Aorta (tissue), 5 donors: ENCODE results near the gene ATP13A2. TPM values are rescaled to one million over a fixed set of nuclear protein-coding genes. Genes with fewer than 3 reads are reported as not detected.
"Not testable (repeated sequence)": the region's sequence is repeated elsewhere in the genome, so short reads cannot be mapped to it uniquely, and the experiment has no call there.

Experiments used
- ATAC-seq: fragments of 200-7000 bp; cut with Tn5 transposase; one replicate; pipeline ENCODE4 v1.9.1; 2022; ENCODE audit warnings: moderate library complexity; ENCODE audit not compliant: low FRiP score
- DNase-seq, 2 donors: peaks; one replicate each; pipeline ENCODE4 v3.0.0-alpha.2; 2020
- H3K27ac ChIP-seq, 2 donors: one replicate each; pipeline ENCODE4 v1.5.1; 2013; ENCODE audit warnings: low read length in 2 of 2, mild to moderate bottlenecking in 2 of 2, moderate library complexity in 2 of 2, control low read depth in 1 of 2, inconsistent platforms in 1 of 2, low read depth in 1 of 2
- H3K27me3 ChIP-seq, 2 donors: one replicate each; pipeline ENCODE4 v1.6.1; 2013; ENCODE audit warnings: control low read depth in 1 of 2, low read length in 1 of 2, mild to moderate bottlenecking in 1 of 2, moderate library complexity in 1 of 2; ENCODE audit not compliant: insufficient read depth in 2 of 2, control insufficient read depth in 1 of 2
- H3K36me3 ChIP-seq, 2 donors: one replicate each; pipeline ENCODE4 v1.6.1; 2013; ENCODE audit warnings: control low read depth in 1 of 2, low read length in 1 of 2, mild to moderate bottlenecking in 1 of 2; ENCODE audit not compliant: insufficient read depth in 2 of 2, control insufficient read depth in 1 of 2
- H3K4me1 ChIP-seq, 2 donors: one replicate each; pipeline ENCODE4 v1.6.1; 2013; ENCODE audit warnings: low read length in 2 of 2, control low read depth in 1 of 2, mild to moderate bottlenecking in 1 of 2, moderate library complexity in 1 of 2; ENCODE audit not compliant: insufficient read depth in 2 of 2, control insufficient read depth in 1 of 2
- H3K4me3 ChIP-seq, 2 donors: one replicate each; pipeline ENCODE4 v1.5.1; 2013; ENCODE audit warnings: low read length in 2 of 2, control low read depth in 1 of 2, mild to moderate bottlenecking in 1 of 2
- H3K9me3 ChIP-seq: one replicate; pipeline ENCODE4 v1.6.1; 2013; ENCODE audit warnings: mild to moderate bottlenecking, low read length; ENCODE audit not compliant: control insufficient read depth
- WGBS, 2 donors: extraction: QIAGEN DNeasy Blood & Tissue Kit; methylation state at CpG; one replicate each; pipeline ENCODE4 v1.1.7; 2013; 5-methylcytosine and 5-hydroxymethylcytosine counted together
- intact Hi-C, 2 donors: fragments of 100-400 bp; cut with DNase I; formaldehyde crosslinking; loops; one replicate each; pipeline versions ENCODE4 v1.14.2 to v1.15.0; 2022
- polyA plus RNA-seq, 2 donors: library from polyadenylated mRNA; stranded (reverse); fragments of 200-250 nt; gene quantifications; one replicate each; pipeline ENCODE4 v1.2.3, GENCODE V29; 2013
- total RNA-seq, 2 donors: library from RNA; stranded (reverse); fragmentation: NEBNext Ultra II Directional; extraction: Animal tissue kit (Norgen Biotek cat#: 25700); gene quantifications; one replicate each; pipeline ENCODE4 v1.2.1, GENCODE V29; 2021
- donor health status: healthy with polysubstance abuse.
- donor health status: Bipolar disorder and iron deficiency.
- donor health status: DM: no; HTN: no; CAD: no.
- donor health status: DM: no; HTN: no; CAD: no.
- donor health status: DM: yes; HTN: yes; CAD: no.

ATP13A2 gene
- total and polyA plus RNA-seq, 4 donors, result 9.4 to 36.7 (median 27.9) TPM

- intact Hi-C loops, result loop anchor here (2.0 to 10.0 kb wide), 2 partner anchors 38 to 276 kb away; partner anchors contain the start of gene CROCC (in 1 of the 2)
- H3K27ac ChIP-seq, result no peak overlapping the region
- ATAC-seq, result no peak
- H3K27me3 ChIP-seq, result no peaks in the 10 kb centered on the region
- DNase-seq, result no peak
- H3K4me1 ChIP-seq, result no peaks in the 10 kb centered on the region
- H3K9me3 ChIP-seq, result no peaks in the 10 kb centered on the region
- no peak overlapping the region for H3K4me3 ChIP-seq
- 95 to 97% methylated on average over 11 to 12 of the region's 12 CpGs for WGBS, 2 donors
- H3K36me3 ChIP-seq, result no peaks in the 10 kb centered on the region
Observed at GRCh38 chr1:16958475-16958874, 53.3 kb downstream of the ATP13A2 start.

GRCh38 chr1:16957731-16958130, 54.0 kb downstream of the ATP13A2 start:
- Histone ChIP-seq H3K27ac (no peak overlapping the region), H3K27me3 (no peaks in the 10 kb centered on the region), H3K4me1 (no peaks in the 10 kb centered on the region), H3K9me3 (no peaks in the 10 kb centered on the region), H3K4me3 (no peak overlapping the region), H3K36me3 (no peaks in the 10 kb centered on the region)
- ATAC-seq (no peak), DNase-seq (no peak)
- intact Hi-C loops, result loop anchor here (2.0 to 10.0 kb wide), 2 partner anchors 37 to 277 kb away; partner anchors contain the start of gene CROCC (in 1 of the 2)
- WGBS, 2 donors, result 89 to 93% methylated on average over 8 of the region's 8 CpGs

GRCh38 chr1:16956775-16957174, 55.0 kb downstream of the ATP13A2 start:
- no peak for ATAC-seq
- no peaks in the 10 kb centered on the region for H3K4me1 ChIP-seq
- intact Hi-C loops, result loop anchor here in 1 of 2 donors (10.0 kb wide), 1 partner anchor 278 kb away; no protein-coding TSS in a partner anchor
- H3K9me3 ChIP-seq, result no peaks in the 10 kb centered on the region
- 92 to 96% methylated on average over 8 of the region's 8 CpGs for WGBS, 2 donors
- no peak overlapping the region for H3K27ac ChIP-seq
- H3K36me3 ChIP-seq, result no peaks in the 10 kb centered on the region
- H3K4me3 ChIP-seq, result no peak overlapping the region
- H3K27me3 ChIP-seq, result no peaks in the 10 kb centered on the region
- DNase-seq, result no peak

- Histone ChIP-seq H3K27me3 (no peaks in the 10 kb centered on the region), H3K4me1 (no peaks in the 10 kb centered on the region), H3K4me3 (no peak overlapping the region), H3K9me3 (no peaks in the 10 kb centered on the region), H3K36me3 (no peaks in the 10 kb centered on the region), H3K27ac (no peak overlapping the region)
- intact Hi-C loops, result loop anchor here in 1 of 2 donors (10.0 kb wide), 1 partner anchor 280 kb away; no protein-coding TSS in a partner anchor
- no peak for ATAC-seq
- WGBS, 2 donors, result 96% methylated on average over 25 of the region's 25 CpGs
- DNase-seq, result no peak
Observed at GRCh38 chr1:16955186-16955585, 56.5 kb downstream of the ATP13A2 start.

- no peaks in the 10 kb centered on the region for H3K36me3 ChIP-seq
- no peak for DNase-seq
- intact Hi-C loops, result loop anchor here in 1 of 2 donors (10.0 kb wide), 1 partner anchor 280 kb away; no protein-coding TSS in a partner anchor
Observed at GRCh38 chr1:16954579-16954978, 57.1 kb downstream of the ATP13A2 start.

GRCh38 chr1:16952376-16952775, 59.4 kb downstream of the ATP13A2 start:
- intact Hi-C loops, result loop anchor here in 1 of 2 donors (10.0 kb wide), 1 partner anchor 282 kb away; no protein-coding TSS in a partner anchor
- H3K4me3 ChIP-seq, H3K27me3 ChIP-seq, H3K4me1 ChIP-seq, H3K9me3 ChIP-seq, ATAC-seq, H3K36me3 ChIP-seq, H3K27ac ChIP-seq, DNase-seq: not testable (repeated sequence)
- 87 to 96% methylated on average over 4 of the region's 4 CpGs for WGBS, 2 donors

More at GRCh38 chr1:16954579-16954978, 57.1 kb downstream of the ATP13A2 start:
- no peak overlapping the region for H3K4me3 ChIP-seq
- 93 to 94% methylated on average over 18 of the region's 18 CpGs for WGBS, 2 donors
- no peaks in the 10 kb centered on the region for H3K4me1 ChIP-seq
- no peak overlapping the region for H3K27ac ChIP-seq
- H3K27me3 ChIP-seq, result no peaks in the 10 kb centered on the region
- ATAC-seq, result no peak
- no peaks in the 10 kb centered on the region for H3K9me3 ChIP-seq

- intact Hi-C loops, result loop anchor here in 1 of 2 donors (5.0 kb wide), 1 partner anchor 327 kb away; no protein-coding TSS in a partner anchor
- H3K27ac ChIP-seq, DNase-seq, H3K9me3 ChIP-seq, H3K4me1 ChIP-seq, H3K4me3 ChIP-seq, H3K36me3 ChIP-seq, ATAC-seq, H3K27me3 ChIP-seq: not testable (repeated sequence)
- 10 to 15% methylated on average over 7 of the region's 7 CpGs for WGBS, 2 donors
Observed at GRCh38 chr1:16949026-16949425, 62.7 kb downstream of the ATP13A2 start.

- intact Hi-C loops, result loop anchor here in 1 of 2 donors (5.0 kb wide), 1 partner anchor 326 kb away; no protein-coding TSS in a partner anchor
- not testable (repeated sequence) for DNase-seq, H3K4me3 ChIP-seq, H3K27me3 ChIP-seq, ATAC-seq, H3K4me1 ChIP-seq, H3K27ac ChIP-seq, H3K36me3 ChIP-seq, H3K9me3 ChIP-seq
- 86 to 91% methylated on average over 26 of the region's 26 CpGs for WGBS, 2 donors
Observed at GRCh38 chr1:16948282-16948891, 63.3 kb downstream of the ATP13A2 start.

GRCh38 chr1:16946646-16947045, 65.1 kb downstream of the ATP13A2 start:
- DNase-seq (no peak), ATAC-seq (no peak)
- no peaks in the 10 kb centered on the region for H3K27me3 ChIP-seq
- no peaks in the 10 kb centered on the region for H3K9me3 ChIP-seq
- H3K4me3 ChIP-seq, result no peak overlapping the region
- H3K27ac ChIP-seq, result no peak overlapping the region
- no peaks in the 10 kb centered on the region for H3K4me1 ChIP-seq
- 90 to 93% methylated on average over 19 of the region's 19 CpGs for WGBS, 2 donors
- intact Hi-C loops, result loop anchor here in 1 of 2 donors (5.0 kb wide), 1 partner anchor 324 kb away; no protein-coding TSS in a partner anchor
- peaks cover 0 to 2% of the 10 kb centered on the region in 2 donors for H3K36me3 ChIP-seq
